Mesenchymal stem cell (in vitro differentiated cells and primary cell): ENCODE results near the gene FAM117B.
"Not testable (repeated sequence)": the region's sequence is repeated elsewhere in the genome, so short reads cannot be mapped to it uniquely, and the experiment has no call there.

Experiments
- DNase-seq: peaks from one replicate; pipeline ENCODE4 v3.0.0-alpha.2; 2013
- H2AFZ ChIP-seq: one replicate; pipeline ENCODE4 v1.6.1; 2013; ENCODE audit warnings: low read depth, mild to moderate bottlenecking, control low read depth, inconsistent platforms, low read length, moderate library complexity
- H2AK5ac ChIP-seq: 2 replicates; pipeline ENCODE4 v1.6.1; 2013; ENCODE audit warnings: low read length, moderate library complexity, mild to moderate bottlenecking, inconsistent platforms; ENCODE audit not compliant: severe bottlenecking
- H2BK120ac ChIP-seq: one replicate; pipeline ENCODE4 v1.6.1; 2013; ENCODE audit warnings: low read depth, mild to moderate bottlenecking, inconsistent platforms, low read length, moderate library complexity
- H2BK12ac ChIP-seq, 2 experiments: one replicate each; pipeline ENCODE4 v1.6.1; 2013; ENCODE audit warnings: inconsistent platforms in 2 of 2, low read length in 2 of 2, mild to moderate bottlenecking in 2 of 2, moderate library complexity in 2 of 2, control low read depth in 1 of 2
- H2BK15ac ChIP-seq: one replicate; pipeline ENCODE4 v1.6.1; 2013; ENCODE audit warnings: mild to moderate bottlenecking, low read depth, inconsistent platforms; ENCODE audit not compliant: poor library complexity, severe bottlenecking
- H2BK5ac ChIP-seq: 2 replicates; pipeline ENCODE4 v1.6.1; 2013; ENCODE audit warnings: low read depth, mild to moderate bottlenecking, low read length, control low read depth, inconsistent platforms; ENCODE audit not compliant: poor library complexity, severe bottlenecking
- H3K14ac ChIP-seq, 2 experiments: one replicate each; pipeline ENCODE4 v1.6.1; 2013; ENCODE audit warnings: inconsistent platforms in 2 of 2, low read length in 2 of 2, control low read depth in 1 of 2, mild to moderate bottlenecking in 1 of 2, moderate library complexity in 1 of 2
- H3K18ac ChIP-seq, 2 experiments: one replicate each; pipeline ENCODE4 v1.6.1; 2013; ENCODE audit warnings: inconsistent platforms in 2 of 2, low read length in 2 of 2, control low read depth in 1 of 2, low read depth in 1 of 2, mild to moderate bottlenecking in 1 of 2
- H3K23ac ChIP-seq, 2 experiments: one replicate each; pipeline ENCODE4 v1.6.1; 2013; ENCODE audit warnings: inconsistent platforms in 2 of 2, low read length in 2 of 2, mild to moderate bottlenecking in 2 of 2, moderate library complexity in 2 of 2, control low read depth in 1 of 2
- H3K27ac ChIP-seq: 2 replicates; pipeline ENCODE4 v1.5.1; 2013; ENCODE audit warnings: mild to moderate bottlenecking, moderate library complexity, low read length, control low read depth, inconsistent platforms; ENCODE audit not compliant: poor library complexity, severe bottlenecking
- H3K27me3 ChIP-seq, 2 experiments: 2 replicates each; pipeline versions ENCODE4 v1.6.1 to v1.7.0; 2013; ENCODE audit warnings: low read length in 2 of 2, mild to moderate bottlenecking in 2 of 2, moderate library complexity in 2 of 2, control low read depth in 1 of 2, inconsistent platforms in 1 of 2; ENCODE audit not compliant: control insufficient read depth in 1 of 2, insufficient read depth in 1 of 2
- H3K36me3 ChIP-seq, 2 experiments: 2 replicates each; pipeline versions ENCODE4 v1.6.1 to v1.7.0; 2013; ENCODE audit warnings: low read length in 2 of 2, control low read depth in 1 of 2, inconsistent platforms in 1 of 2, low read depth in 1 of 2, mild to moderate bottlenecking in 1 of 2; ENCODE audit not compliant: insufficient read depth in 2 of 2, control insufficient read depth in 1 of 2
- H3K4ac ChIP-seq, 2 experiments: one replicate each; pipeline ENCODE4 v1.6.1; 2013; ENCODE audit warnings: inconsistent platforms in 2 of 2, low read length in 2 of 2, mild to moderate bottlenecking in 2 of 2, moderate library complexity in 2 of 2, control low read depth in 1 of 2, low read depth in 1 of 2
- H3K4me1 ChIP-seq: 2 replicates; pipeline ENCODE4 v1.6.1; 2013; ENCODE audit warnings: low read depth, low read length, control low read depth; ENCODE audit not compliant: control insufficient read depth, insufficient read depth
- H3K4me2 ChIP-seq: 2 replicates; pipeline ENCODE4 v1.6.1; 2013; ENCODE audit warnings: low read length, mild to moderate bottlenecking, inconsistent platforms; ENCODE audit not compliant: poor library complexity, severe bottlenecking
- H3K4me3 ChIP-seq, 2 experiments: 2 replicates each; pipeline versions ENCODE4 v1.5.1 to v1.7.0; 2013; ENCODE audit warnings: low read length in 2 of 2, mild to moderate bottlenecking in 2 of 2, control low read depth in 1 of 2, low read depth in 1 of 2; ENCODE audit not compliant: insufficient read depth in 1 of 2
- H3K79me1 ChIP-seq: replicated peaks from 2 replicates; pipeline ENCODE4 v1.6.1; 2013; ENCODE audit warnings: mild to moderate bottlenecking, control low read depth, low read length, inconsistent platforms; ENCODE audit not compliant: poor library complexity, severe bottlenecking
- H3K9ac ChIP-seq: 2 replicates; pipeline ENCODE4 v1.7.0; 2013; ENCODE audit warnings: mild to moderate bottlenecking, low read length, moderate library complexity
- H3K9me3 ChIP-seq: 2 replicates; pipeline ENCODE4 v1.7.0; 2013; ENCODE audit warnings: mild to moderate bottlenecking, low read length; ENCODE audit not compliant: control insufficient read depth
- H4K8ac ChIP-seq: one replicate; pipeline ENCODE4 v1.6.1; 2013; ENCODE audit warnings: inconsistent platforms, mild to moderate bottlenecking, low read length, moderate library complexity
- H4K91ac ChIP-seq: one replicate; pipeline ENCODE4 v1.6.1; 2013; ENCODE audit warnings: mild to moderate bottlenecking, low read length, inconsistent platforms
- WGBS: methylation state at CpG from one replicate; pipeline ENCODE4 v1.1.7; 2013; ENCODE audit warnings: mixed read lengths; 5-methylcytosine and 5-hydroxymethylcytosine counted together

The FAM117B gene

GRCh38 chr2:202660796-202661195 is 26.0 kb downstream of the FAM117B start:
- Histone ChIP-seq H2BK5ac (no peak overlapping the region), H2BK12ac (no peak overlapping the region), H4K8ac (no peak overlapping the region), H2AFZ (no peak overlapping the region), H3K14ac (no peak overlapping the region), H3K79me1 (peaks cover 19% of the 10 kb centered on the region), H3K4ac (no peak overlapping the region), H2BK120ac (no peak overlapping the region), H3K4me1 (no peaks in the 10 kb centered on the region), H3K23ac (no peak overlapping the region), H3K27me3 (no peaks in the 10 kb centered on the region), H2BK15ac (no peak overlapping the region), H3K4me2 (no peak overlapping the region), H3K18ac (no peak overlapping the region), H4K91ac (no peak overlapping the region), H3K27ac (no peak overlapping the region), H2AK5ac (no peak overlapping the region), H3K4me3 (no peak overlapping the region), H3K9me3 (no peaks in the 10 kb centered on the region), H3K9ac (no peak overlapping the region), H3K36me3 (no peaks in the 10 kb centered on the region)
- DNase-seq, result no peak
- 80% methylated on average over 1 of the region's 2 CpGs for WGBS

DNA sequence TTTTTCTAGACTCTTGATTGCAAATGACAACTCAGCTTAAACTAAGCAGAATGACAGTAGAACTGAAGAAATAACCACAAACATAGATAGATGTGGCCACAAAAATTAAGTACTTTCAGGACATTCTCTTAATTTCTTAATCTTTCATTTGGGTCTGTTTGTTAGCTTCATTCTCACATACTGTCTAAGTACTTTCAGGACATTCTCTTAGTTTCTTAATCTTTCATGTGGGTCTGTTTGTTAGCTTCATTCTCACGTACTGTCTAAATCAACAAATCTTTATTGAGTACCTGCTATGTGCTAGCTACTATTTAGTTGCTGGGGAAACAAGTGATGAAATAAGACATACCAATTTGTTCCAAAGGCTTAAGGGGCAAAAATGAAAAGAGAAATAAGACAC is 35.1 kb downstream of the FAM117B start:
- Histone ChIP-seq H2BK15ac (no peak overlapping the region), H2BK5ac (no peak overlapping the region), H3K18ac (no peak overlapping the region), H2BK12ac (no peak overlapping the region), H3K4me3 (no peak overlapping the region), H3K27me3 (no peaks in the 10 kb centered on the region), H3K4ac (no peak overlapping the region), H3K9ac (peak overlapping the region; percentile 44), H3K9me3 (no peaks in the 10 kb centered on the region), H4K91ac (no peak overlapping the region), H3K27ac (no peak overlapping the region), H3K79me1 (peaks cover 23% of the 10 kb centered on the region), H3K23ac (no peak overlapping the region), H2AK5ac (no peak overlapping the region), H4K8ac (no peak overlapping the region), H3K14ac (no peak overlapping the region), H2BK120ac (no peak overlapping the region), H3K4me1 (no peaks in the 10 kb centered on the region), H3K4me2 (no peak overlapping the region), H2AFZ (no peak overlapping the region), H3K36me3 (no peaks in the 10 kb centered on the region)
- DNase-seq, result peak; percentile 37
- WGBS, result no CpG with 5 or more reads among the region's 1 CpG

GRCh38 chr2:202671317-202672035 is 36.7 kb downstream of the FAM117B start:
- Histone ChIP-seq H2BK12ac (no peak overlapping the region), H4K91ac (no peak overlapping the region), H3K4me2 (no peak overlapping the region), H3K9me3 (no peaks in the 10 kb centered on the region), H2AK5ac (no peak overlapping the region), H3K27me3 (no peaks in the 10 kb centered on the region), H3K4me1 (no peaks in the 10 kb centered on the region), H2AFZ (no peak overlapping the region), H3K4ac (no peak overlapping the region), H3K18ac (no peak overlapping the region), H3K23ac (no peak overlapping the region), H2BK120ac (no peak overlapping the region), H3K14ac (no peak overlapping the region), H3K27ac (no peak overlapping the region), H4K8ac (no peak overlapping the region), H3K9ac (no peak overlapping the region), H2BK15ac (no peak overlapping the region), H3K36me3 (no peaks in the 10 kb centered on the region), H3K79me1 (peaks cover 21% of the 10 kb centered on the region), H3K4me3 (no peak overlapping the region), H2BK5ac (no peak overlapping the region)
- 97% methylated on average over 3 of the region's 3 CpGs for WGBS
- DNase-seq, result no peak

GRCh38 chr2:202675097-202675496 is 40.3 kb downstream of the FAM117B start:
- not testable (repeated sequence) for H2BK12ac ChIP-seq, H2BK15ac ChIP-seq, H3K27me3 ChIP-seq, H3K9ac ChIP-seq, H3K4me2 ChIP-seq, H3K4me1 ChIP-seq, H3K36me3 ChIP-seq, H3K23ac ChIP-seq, H4K8ac ChIP-seq, H3K27ac ChIP-seq, H3K9me3 ChIP-seq, H4K91ac ChIP-seq, H3K18ac ChIP-seq, H2BK120ac ChIP-seq, DNase-seq, H2AFZ ChIP-seq, H2BK5ac ChIP-seq, H3K14ac ChIP-seq, H2AK5ac ChIP-seq, H3K4ac ChIP-seq, H3K4me3 ChIP-seq
- H3K79me1 ChIP-seq, result peaks cover 29% of the 10 kb centered on the region
- 100% methylated on average over 6 of the region's 6 CpGs for WGBS
